HG02885 (cell line): Measurements from ENCODE around the gene BRI3BP.

Experiments used
- ATAC-seq: cut with Tn5 transposase; IDR thresholded peaks from one replicate; pipeline ENCODE4 v1.9.1; 2021; ENCODE audit warnings: mild to moderate bottlenecking; ENCODE audit not compliant: unreplicated experiment, poor library complexity

Gene BRI3BP, protein sequence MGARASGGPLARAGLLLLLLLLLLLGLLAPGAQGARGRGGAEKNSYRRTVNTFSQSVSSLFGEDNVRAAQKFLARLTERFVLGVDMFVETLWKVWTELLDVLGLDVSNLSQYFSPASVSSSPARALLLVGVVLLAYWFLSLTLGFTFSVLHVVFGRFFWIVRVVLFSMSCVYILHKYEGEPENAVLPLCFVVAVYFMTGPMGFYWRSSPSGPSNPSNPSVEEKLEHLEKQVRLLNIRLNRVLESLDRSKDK

DNA sequence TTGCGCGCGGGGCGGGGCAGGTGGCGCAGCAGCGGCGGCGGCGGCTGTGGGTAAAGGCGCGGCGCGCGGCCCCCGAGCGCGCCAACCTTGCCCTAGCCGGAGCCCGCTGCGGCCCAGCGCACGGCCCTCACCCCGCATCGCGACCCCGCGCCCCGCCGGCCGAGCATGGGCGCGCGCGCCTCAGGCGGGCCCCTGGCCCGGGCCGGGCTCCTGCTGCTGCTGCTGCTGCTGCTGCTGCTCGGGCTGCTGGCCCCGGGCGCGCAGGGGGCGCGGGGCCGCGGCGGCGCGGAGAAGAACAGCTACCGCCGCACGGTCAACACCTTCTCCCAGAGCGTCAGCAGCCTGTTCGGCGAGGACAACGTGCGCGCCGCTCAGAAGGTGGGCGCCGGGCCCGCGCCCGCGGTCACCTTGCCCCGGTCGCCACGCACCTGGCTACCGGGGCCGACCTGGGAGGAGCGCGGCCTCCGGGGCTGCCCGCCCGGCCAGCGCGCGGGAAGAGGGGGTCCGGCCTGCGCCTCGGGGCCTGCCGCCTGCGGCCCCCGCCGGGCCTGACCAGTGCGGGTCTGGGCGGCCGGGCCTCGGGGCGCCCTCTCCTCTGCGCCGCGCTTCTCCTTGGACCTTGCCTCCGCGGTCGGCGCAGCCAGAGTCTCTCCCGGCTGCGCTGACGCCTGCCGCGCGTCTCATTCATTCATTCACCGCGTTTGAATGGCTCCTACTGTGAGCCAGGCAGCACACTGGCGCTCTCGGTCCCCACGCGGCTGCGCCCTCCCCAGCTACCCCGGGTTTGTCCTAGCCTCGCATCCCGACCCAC, at the start of gene BRI3BP:
TSS of gene BRI3BP (plus strand) at position 20 of the 811 bp plus-strand sequence. CDS start at position 166, 146 bp downstream.
- ATAC-seq, result peak; percentile 63

DNA sequence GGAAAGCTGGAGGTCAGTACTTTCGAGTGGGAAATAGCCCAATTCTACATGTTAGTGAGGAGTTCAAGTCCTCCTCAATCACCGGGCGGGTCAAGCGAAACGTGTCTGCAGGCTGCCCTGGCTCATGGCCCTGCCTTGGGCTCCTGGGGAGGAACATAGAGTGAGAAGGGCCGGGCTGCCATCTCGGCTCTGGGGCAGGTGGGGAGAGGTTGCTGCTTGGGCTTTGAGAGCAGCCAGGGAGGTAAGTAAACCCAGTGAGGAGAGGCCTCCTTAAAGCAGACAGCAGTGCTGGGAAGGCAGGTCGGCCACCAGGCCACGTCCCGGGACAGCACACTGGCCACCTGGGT, 47.0 kb upstream of the BRI3BP start:
- no peak for ATAC-seq

DNA sequence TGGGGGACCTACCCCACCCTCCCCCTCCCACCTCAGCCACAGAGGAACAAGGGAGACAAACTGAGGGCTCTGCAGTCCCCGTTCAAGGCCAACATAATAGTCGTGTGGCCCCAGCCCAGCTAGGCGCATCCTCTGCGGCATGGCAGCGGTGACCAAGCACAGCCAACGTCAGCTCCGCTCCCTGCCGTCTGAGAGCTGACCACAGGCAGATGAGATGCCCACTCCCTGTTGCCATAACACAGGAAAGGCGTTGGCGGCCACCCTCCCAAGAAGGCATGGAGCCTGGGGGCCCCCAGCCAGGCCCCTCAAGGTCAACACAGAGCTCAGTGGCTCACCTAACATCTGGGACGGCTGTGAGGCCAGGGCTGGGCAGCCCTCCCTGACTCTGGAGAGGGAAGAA, 46.4 kb upstream of the BRI3BP start:
- no peak for ATAC-seq

DNA sequence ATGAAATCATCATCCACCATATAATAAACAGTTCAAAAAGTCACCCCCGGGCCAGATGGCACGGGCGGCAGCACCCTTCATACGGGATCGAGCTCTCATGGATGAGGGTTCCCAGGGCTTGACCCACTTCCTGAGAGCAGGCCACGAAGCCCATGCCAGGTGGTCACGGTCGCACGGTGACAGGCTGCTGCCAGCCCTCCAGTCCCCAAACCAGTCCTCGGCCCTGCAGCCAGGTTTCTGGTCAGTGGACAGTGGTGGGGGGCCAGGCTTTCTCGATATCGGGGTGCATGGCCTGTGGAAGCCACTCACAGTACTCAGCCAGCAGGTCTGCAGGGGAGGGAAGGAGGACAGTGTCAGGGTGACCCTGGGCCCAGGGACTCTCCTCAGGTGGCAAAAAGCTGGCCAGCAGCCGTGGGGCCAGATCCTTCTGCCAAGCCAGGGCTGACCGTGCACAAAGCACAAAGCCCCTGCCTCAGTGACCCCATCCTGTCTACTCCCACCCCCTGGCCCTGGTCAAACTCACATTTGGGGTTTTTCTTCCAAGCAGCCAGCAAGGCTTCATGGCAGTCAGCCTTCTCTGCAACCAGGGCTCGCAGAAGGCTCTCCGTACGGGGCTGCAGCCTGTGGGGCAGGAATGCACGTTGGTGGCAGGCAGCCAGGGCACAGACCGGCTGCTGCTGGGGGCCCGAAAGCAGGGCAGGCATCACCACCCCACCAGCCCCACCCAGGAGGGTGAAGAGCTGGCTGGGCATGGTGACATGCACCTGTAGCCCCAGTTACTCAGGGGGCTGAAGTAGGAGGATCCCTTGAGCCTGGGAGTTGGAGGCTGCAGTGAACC, 45.7 kb upstream of the BRI3BP start:
- ATAC-seq, result no peak

DNA sequence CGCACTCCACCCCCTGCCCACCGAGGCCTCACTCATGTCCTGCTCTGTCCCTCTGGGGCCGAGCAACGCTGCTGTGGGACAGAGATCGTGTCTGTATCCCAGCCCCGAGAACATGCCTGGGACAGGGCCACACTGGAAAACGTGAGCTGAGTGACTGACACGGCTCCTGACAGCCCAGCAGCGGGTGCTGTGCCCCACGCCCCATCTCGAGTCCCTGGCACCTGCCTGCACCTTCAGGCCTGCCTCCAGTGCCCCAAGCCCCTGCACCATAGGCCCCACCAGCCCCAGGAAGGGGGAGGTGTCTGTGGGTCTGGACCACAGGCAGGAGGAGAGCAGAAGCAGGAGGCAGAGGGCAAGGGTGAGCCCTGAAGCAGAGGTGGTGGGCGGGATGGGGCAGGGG, 44.4 kb upstream of the BRI3BP start:
- no peak for ATAC-seq

DNA sequence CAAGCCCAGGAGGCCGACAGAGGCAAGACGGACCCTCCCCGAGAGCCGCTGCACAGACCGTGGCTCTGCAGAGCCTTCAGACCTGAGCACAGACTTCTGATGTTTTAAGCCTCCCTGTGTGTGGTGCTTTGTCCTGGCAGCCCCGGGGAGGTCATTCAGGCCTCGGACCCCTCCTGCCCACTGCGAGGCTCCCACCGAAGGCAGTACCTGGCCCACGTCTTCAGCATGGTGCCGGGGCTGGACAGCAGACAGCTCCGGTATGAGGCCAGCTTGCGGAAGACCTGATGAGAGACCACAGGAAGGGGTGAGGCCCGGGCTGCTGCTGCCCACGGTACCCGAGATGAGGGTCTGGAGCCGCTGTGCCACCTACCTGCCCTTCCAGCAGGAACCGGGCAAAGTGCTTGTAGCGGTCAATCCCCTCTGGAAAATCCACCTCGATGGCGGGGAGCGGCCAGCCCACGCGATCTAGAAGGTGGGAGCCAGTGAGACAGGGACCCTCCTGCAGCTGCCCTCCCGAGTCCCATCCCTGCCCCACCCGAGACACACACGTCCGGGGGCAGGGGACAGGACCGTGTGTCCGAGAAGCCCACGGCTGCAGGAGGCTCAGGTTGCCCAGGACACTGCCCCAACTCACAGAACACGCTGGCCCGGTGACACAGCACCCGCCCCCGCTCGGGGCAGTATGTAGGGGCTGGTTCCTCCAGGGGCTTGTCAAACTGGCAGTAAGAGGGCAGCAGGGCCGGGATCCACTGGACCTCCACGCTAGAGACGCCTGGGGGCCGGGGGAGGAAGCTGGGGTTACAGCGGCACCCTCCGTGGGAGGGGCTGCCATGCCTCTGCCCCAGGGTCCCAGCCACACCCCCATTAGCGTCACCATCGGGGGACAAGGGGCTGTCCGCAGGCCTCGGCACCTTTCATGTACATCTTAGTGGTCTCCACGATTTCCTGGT, 43.4 kb upstream of the BRI3BP start:
- no peak for ATAC-seq

DNA sequence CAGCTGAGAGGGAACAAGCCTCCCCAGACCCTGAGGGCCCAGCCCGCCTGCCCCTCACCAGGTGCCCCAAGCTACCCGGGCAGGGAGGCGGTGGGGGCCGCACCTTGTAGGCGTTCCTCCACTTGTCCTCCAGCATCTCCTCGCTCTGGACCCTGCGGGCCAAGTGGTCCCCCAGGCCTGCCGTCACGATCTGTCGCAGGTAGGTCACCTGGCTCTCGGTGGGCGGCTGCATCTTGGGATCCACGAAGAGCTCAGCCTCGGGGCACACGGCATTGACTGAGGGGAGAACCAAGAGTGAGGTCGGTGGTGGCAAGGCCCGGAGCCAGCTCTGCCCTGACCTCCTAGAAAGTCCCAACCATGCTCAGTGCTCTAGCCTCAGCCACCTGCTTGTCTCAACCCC, 41.1 kb upstream of the BRI3BP start:
- ATAC-seq, result no peak

DNA sequence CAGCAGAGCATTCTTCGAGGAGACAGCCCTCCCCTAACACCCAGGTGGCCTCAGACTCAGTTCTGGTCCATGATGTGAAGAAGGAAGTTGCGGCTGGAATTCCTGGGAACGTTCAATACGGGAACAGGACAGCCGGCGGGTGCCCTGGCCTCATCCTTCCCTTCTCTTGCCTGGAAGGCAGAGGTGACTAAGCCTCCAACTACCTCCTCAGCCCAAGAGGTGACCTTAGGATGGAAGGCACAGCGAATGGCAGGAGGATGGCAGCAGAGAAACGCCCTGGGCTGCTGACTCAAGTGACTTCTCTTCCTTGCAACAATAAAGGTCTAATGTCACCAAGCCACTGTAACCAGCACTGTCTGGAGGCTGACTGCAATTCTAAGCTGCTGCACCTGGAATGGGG, 40.6 kb upstream of the BRI3BP start:
- ATAC-seq, result no peak

DNA sequence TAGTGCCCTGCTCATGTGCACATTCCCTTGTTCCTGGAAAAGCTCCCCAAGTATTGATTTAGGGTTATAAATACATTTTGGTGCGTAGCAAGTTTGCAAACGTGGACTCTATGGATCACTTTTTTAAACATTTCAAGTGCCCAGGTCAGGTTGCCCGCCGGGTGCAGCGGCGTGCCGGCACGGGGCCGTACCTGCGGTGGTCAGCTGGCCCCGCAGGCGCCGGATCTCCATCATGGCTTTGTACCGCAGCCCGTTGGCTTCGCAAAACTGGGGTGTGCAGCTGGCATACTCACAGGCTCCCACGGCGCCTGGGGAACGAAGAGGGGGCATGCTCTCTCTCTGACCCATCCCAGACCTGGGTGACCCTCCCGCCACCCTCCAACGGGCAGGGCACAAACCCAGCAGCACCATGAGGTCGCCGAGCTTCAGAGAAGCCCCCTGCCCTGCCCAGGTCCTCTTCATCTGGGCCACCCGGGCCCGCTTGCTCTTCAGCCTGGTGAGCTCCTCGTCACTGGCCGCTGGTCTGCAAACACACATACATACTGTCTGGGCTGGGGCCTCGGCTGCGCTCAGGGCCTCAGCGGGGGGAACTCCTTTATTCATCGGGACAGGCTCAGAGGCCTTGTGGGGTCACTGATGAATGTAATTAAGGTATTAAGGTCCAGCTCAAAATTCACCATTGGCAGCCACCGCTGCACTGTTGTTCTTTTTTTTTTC, 39.6 kb upstream of the BRI3BP start:
- no peak for ATAC-seq

DNA sequence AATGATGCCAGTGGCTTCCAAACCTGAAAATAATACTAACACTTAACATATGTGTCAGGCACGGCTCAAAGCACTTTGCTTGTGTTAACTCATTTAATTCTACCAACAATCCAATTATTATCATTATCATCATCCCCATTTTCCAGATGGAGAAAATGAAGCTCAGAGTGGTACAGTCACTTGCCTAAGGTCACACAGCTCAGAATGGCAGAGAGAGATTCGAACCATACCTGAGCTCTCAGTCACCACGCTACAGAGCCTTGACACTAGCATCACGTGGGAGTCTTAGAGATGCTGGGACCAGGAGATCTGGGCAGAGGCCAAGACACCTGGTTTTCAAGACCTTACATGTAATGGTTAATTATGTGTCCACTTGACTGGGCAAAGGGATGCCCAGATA, 38.7 kb upstream of the BRI3BP start:
- ATAC-seq, result no peak

DNA sequence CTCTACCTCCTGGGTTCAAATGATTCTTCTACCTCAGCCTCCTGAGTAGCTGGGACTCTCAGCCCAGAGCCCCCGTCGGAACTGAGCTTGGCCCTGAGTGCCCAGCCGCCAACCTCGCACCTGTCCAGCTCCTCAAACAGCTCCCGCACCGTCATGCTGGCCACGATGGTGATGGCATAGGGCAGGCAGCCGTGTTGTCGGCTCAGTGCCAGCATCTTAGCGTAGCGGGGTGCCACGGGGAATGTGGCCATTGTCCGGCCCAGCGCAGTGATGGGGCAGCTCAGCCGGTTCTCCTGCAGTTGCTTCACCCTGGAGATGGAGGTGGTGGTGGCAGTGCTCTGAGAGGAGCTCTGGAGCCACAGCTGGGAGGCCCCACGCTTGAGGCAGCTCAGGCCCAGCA, 36.9 kb upstream of the BRI3BP start:
- ATAC-seq, result no peak

DNA sequence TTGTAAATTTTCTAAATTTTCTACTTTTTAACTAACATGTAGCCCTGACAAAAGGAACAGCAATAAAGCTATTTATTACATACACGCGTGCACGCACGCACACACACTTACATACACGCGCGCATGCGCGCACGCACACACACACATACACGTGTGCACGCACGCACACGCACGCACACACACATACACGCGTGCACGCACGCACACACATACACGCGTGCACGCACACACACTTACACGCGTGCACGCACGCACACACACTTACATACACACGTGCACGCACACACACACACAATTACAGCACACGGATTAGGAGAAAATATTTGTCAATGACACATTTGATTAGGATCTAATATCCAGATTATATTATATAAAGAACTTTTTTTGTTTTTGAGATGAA, 32.4 kb upstream of the BRI3BP start:
- no peak for ATAC-seq

DNA sequence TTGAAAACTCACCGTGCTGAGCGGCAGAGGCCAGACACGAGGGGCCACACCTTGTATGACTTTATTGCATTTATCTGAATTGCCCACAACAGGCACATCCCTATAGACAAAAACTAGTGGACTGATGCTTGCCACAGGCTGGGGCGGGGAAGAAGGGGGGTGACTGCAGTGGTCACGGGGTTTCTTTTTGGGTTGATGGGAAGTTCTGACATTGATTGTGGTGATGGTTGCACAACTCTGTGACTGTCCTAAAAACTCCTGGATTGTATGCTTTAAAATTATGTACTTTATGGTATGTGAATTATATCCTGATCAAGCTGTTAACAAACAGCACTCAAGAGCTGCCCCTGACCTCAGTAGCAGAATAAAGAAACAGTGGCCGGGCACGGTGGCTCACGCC, 30.2 kb upstream of the BRI3BP start:
- ATAC-seq, result no peak

DNA sequence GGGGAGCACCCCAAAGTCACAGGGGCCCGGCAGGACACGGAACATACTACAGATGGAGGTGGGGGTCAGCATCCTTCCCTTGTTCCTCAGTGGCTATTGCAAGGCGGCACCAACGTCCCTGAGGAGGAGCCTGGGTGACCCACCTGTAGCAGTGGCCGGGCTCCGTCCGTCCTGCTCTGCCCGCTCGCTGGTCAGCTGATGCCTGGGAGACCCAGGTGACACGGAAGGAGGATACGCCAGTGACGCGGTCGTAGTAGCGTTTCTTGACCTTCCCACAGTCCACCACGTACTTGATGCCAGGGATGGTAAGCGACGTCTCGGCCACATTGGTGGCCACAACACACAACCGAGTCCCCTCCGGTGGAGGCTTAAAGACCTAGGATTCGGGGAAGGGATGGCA, 29.2 kb upstream of the BRI3BP start:
- no peak for ATAC-seq

DNA sequence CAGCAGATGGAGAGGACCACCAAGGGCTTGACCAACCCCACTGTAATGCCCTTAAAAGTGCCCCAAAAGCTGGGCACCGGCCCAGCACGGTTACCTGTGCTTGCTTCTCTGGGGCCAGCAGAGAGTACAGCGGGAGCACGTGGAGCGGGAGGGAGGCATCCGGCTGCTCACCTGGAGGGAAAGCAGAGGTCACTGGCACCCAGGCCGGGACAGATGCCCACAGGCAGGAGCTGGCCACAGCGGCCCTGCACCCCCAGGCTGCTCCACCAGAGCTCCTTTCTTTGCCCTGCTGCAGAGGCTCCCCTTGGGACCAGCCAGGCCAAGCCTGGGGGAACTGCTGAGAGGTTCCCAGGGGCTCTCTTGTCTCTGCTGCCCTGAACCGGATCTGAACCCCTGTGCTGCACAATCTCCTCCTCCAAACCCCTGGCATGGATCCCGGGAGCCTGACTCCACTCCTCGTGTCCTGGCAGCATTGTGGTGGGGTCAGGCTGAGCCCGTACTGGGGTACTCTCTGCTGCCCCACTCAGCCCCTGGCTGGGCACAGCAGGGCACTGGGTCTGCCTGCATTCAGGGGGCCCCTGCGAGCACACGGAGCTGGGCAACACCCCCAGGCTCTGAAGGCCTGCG, 28.5 kb upstream of the BRI3BP start:
- ATAC-seq, result no peak

DNA sequence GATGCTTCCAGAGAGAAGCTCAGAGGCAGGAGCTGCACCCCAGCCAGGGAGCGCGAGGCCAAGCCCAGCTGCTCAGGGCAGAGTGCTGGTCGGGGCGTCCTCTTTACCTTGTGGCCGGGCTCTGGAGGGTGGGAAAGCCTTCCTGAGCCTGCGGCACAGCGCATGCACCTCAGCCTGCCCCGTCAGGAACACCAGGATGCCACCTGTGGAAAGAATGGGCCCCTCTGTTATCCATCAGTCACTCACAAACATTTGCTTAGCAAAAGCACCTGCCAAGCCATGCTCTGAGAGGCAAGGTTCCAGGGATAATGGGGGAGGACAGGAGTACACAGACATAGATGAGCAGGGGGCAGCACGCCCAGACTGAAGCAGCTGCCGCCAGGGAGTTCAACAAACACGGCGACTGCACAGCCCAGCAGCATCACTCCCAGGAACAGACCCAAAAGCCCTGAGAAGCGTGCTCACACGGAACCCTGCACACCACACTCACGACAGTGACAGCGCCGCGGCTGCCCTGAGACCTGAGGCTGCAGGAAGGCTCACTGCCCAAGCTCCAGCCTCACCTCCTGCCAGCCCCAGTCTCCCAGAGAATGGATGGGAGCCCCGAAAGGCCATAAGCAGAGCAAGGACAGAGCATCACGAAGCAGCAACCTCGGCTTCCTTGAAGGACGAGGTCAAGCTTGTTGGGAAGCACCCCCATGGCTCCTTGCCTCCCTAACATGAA, 26.3 kb upstream of the BRI3BP start:
- ATAC-seq, result no peak

DNA sequence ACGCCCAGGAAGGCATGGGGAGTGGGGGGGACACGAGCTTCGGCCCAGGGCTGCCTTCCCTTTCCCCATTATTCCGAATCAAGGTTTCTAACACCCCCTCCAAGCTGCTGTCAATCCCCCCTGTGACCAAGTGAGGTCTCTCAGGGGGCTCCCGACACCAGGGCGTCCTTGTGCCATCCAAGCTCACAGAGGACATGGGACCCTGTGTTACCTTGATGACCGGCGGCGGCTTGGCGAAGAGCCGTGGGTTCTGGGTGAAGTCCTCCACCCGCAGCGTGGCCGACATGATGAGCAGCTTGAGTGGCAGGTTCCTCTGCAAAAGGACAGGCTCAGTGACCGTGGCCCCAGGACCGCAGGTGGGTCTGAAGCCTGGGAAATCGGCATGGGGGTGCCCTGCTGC, 24.8 kb upstream of the BRI3BP start:
- no peak for ATAC-seq

DNA sequence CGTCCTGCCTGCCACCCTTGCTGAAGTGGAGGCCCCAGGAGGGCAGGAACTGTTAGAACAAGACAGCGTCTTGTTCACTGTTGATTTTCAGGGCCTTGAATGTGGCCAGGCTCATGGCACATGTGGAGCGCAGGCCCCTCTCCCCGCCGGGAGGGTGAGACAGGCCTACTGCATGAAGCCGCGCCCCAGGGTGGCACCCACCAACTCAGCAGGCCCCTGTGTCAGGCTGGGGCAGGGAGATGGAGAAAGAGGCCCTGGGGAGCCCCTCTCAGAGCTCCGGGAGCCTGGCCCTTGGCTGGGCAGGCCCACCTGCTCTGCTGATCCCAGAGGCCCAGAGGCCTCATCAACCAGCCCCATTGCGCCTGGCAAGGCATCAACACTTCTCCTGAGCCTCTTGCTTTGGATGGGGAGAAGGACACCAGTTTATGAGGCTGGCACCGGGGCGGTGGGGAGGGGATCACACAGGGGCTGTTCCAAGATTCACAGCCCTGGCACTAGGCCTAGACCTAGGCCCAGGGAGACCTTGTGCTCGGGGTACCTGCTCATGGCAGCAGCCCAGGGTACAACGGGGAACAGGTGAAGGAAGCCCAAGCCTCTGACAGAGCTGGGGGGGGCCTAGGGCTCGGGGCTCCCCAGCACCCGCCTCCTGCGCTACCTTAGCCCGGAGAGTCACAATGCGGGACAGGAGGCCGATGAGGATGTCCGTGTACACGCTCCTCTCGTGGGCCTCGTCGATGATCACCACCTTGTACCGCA, 22.6 kb upstream of the BRI3BP start:
- no peak for ATAC-seq
